Panc1 (cell line): Measurements from ENCODE around the gene KCND3.

Source experiments
- CTCF ChIP-seq: fragments of 450-650 bp; IDR thresholded peaks from 2 replicates; pipeline ENCODE4 v1.5.1; 2017; ENCODE audit warnings: mild to moderate bottlenecking
- REST ChIP-seq, 2 experiments: IDR thresholded peaks; 2 replicates each; pipeline ENCODE4 v1.6.1; 2011 to 2012; ENCODE audit warnings: low read depth in 2 of 2, control low read depth in 1 of 2, low read length in 1 of 2, mild to moderate bottlenecking in 1 of 2, moderate library complexity in 1 of 2; ENCODE audit not compliant: insufficient read depth in 1 of 2

GRCh38 chr1:111904478-111905218 lies 84.8 kb downstream of the KCND3 start:
- TF ChIP-seq CTCF (no peak), REST (IDR thresholded peaks at IDR 0.05; ENCODE audit: insufficient read depth in 1 of 2, low read depth in 2 of 2, low read length in 1 of 2) (no peak)
